Endothelial cell of umbilical vein (primary cell): Measurements from ENCODE around the gene ELOVL5.

Source experiments
- CTCF ChIP-seq, 2 donors: IDR thresholded peaks; 1 replicate in 1 of 2; 2 replicates in 1 of 2; pipeline ENCODE4 v1.5.1; 2011; ENCODE audit warnings: low read length in 2 of 2, mild to moderate bottlenecking in 2 of 2, moderate library complexity in 2 of 2, control low read depth in 1 of 2, inconsistent platforms in 1 of 2, low read depth in 1 of 2; ENCODE audit not compliant: insufficient read depth in 1 of 2; ENCODE audit errors: extremely low read depth in 1 of 2
- EZH2 ChIP-seq: IDR thresholded peaks from 2 replicates; pipeline ENCODE4 v1.6.1; 2012; ENCODE audit warnings: borderline replicate concordance, low read depth, mild to moderate bottlenecking, moderate library complexity, low read length, inconsistent platforms; ENCODE audit not compliant: severe bottlenecking
- FOS ChIP-seq: IDR thresholded peaks from 2 replicates; pipeline ENCODE4 v1.6.1; 2011; ENCODE audit warnings: mild to moderate bottlenecking, low read length, moderate library complexity, borderline replicate concordance; ENCODE audit not compliant: insufficient read depth
- MAX ChIP-seq: IDR thresholded peaks from 2 replicates; pipeline ENCODE4 v1.6.1; 2011; ENCODE audit not compliant: insufficient read depth, insufficient read length
- POLR2A ChIP-seq: IDR thresholded peaks from 2 replicates; pipeline ENCODE4 v1.6.1; 2012; ENCODE audit warnings: low read depth, mild to moderate bottlenecking, control low read depth, low read length

GRCh38 chr6:53269827-53270226 is 78.9 kb downstream of the ELOVL5 start:
- TF ChIP-seq CTCF (IDR thresholded peaks at IDR 0.05; ENCODE audit: extremely low read depth in 1 of 2, insufficient read depth in 1 of 2, low read depth in 1 of 2, low read length in 2 of 2) (no peak), FOS (no peak), MAX (no peak), EZH2 (no peak), POLR2A (no peak)
